SK-N-SH (cell line): Measurements from ENCODE around the gene DCTN3. TPM values are rescaled to one million over a fixed set of nuclear protein-coding genes. Genes with fewer than 3 reads are reported as not detected.
A peak's percentile ranks its signal among the peaks of the same experiment; 100 is the strongest.

ENCODE experiments used
- CTCF ChIA-PET: fragments of 300-600, 350-600 bp; formaldehyde crosslinking; extraction: SDS; loops from one replicate; lab custom pipeline; 2021; lab: Yijun Ruan, JAX
- POLR2A ChIA-PET: fragments of 350-600 bp; sonication (Branson Sonifier 250); formaldehyde crosslinking; extraction: SDS; loops from one replicate; lab custom pipeline; 2020; ENCODE audit warnings: antibody characterized with exemption, inconsistent platforms; lab: Yijun Ruan, JAX
- DNase-seq: peaks from one replicate; pipeline ENCODE4 v3.0.0; 2012
- H2AFZ ChIP-seq: fragments of 200-600 bp; sonication (generic); 2 replicates; pipeline ENCODE4 v1.8.1; 2016; ENCODE audit warnings: antibody characterized with exemption, mild to moderate bottlenecking, low read depth
- H3F3A ChIP-seq: fragments of 200-600 bp; sonication (generic); replicated peaks from 2 replicates; pipeline ENCODE3; 2016; ENCODE audit warnings: antibody characterized with exemption, mild to moderate bottlenecking; ENCODE audit not compliant: insufficient read depth
- H3K27ac ChIP-seq, 2 experiments: fragments of 200-500 bp in 1 of 2; fragments of 200-600 bp in 1 of 2; sonication (Bioruptor generic) in 1 of 2; sonication (generic), shearing (Covaris generic) in 1 of 2; 2 replicates each; pipeline versions ENCODE4 v1.5.1 to v1.6.1; 2014 to 2016; ENCODE audit warnings: low read depth in 2 of 2, inconsistent platforms in 1 of 2, low read length in 1 of 2, mild to moderate bottlenecking in 1 of 2, mixed read lengths in 1 of 2
- H3K27me3 ChIP-seq: fragments of 200-600 bp; sonication (generic), shearing (Covaris generic); 2 replicates; pipeline ENCODE4 v1.6.1; 2016; ENCODE audit warnings: mixed run types; ENCODE audit not compliant: insufficient read depth
- H3K36me3 ChIP-seq, 2 experiments: fragments of 200-500 bp in 1 of 2; fragments of 200-600 bp in 1 of 2; sonication (Bioruptor generic) in 1 of 2; sonication (generic) in 1 of 2; replicated peaks in 1 of 2; 2 replicates each; pipeline versions ENCODE3 to v1.5.1; 2014 to 2016; ENCODE audit warnings: low read length in 1 of 2, mild to moderate bottlenecking in 1 of 2; ENCODE audit not compliant: insufficient read depth in 2 of 2, control insufficient read depth in 1 of 2
- H3K4me1 ChIP-seq, 2 experiments: fragments of 200-500 bp in 1 of 2; fragments of 200-600 bp in 1 of 2; sonication (Bioruptor generic) in 1 of 2; sonication (generic), shearing (Covaris generic) in 1 of 2; 2 replicates each; pipeline versions ENCODE4 v1.5.1 to v1.6.1; 2014 to 2016; ENCODE audit warnings: low read depth in 1 of 2, low read length in 1 of 2, mixed run types in 1 of 2; ENCODE audit not compliant: insufficient read depth in 2 of 2, control insufficient read depth in 1 of 2
- H3K4me2 ChIP-seq: fragments of 200-600 bp; sonication (generic), shearing (Covaris generic); 2 replicates; pipeline ENCODE4 v1.6.1; 2017; ENCODE audit warnings: mixed run types
- H3K4me3 ChIP-seq, 2 experiments: fragments of 200-500 bp in 1 of 2; fragments of 200-600 bp in 1 of 2; sonication (Bioruptor generic) in 1 of 2; sonication (generic), shearing (Covaris generic) in 1 of 2; 2 replicates each; pipeline versions ENCODE4 v1.5.1 to v1.8.1; 2014 to 2016; ENCODE audit warnings: low read depth in 2 of 2, inconsistent platforms in 1 of 2, low read length in 1 of 2, mild to moderate bottlenecking in 1 of 2, mixed read lengths in 1 of 2, moderate library complexity in 1 of 2
- H3K79me2 ChIP-seq: fragments of 200-600 bp; sonication (generic); 2 replicates; pipeline ENCODE4 v1.8.1; 2017; ENCODE audit warnings: mild to moderate bottlenecking; ENCODE audit not compliant: insufficient read depth
- H3K9ac ChIP-seq: fragments of 200-600 bp; sonication (generic); 2 replicates; pipeline ENCODE4 v1.6.1; 2017; ENCODE audit warnings: mixed run types
- H3K9me2 ChIP-seq: fragments of 200-600 bp; sonication (generic); 2 replicates; pipeline ENCODE4 v1.6.1; 2017; ENCODE audit warnings: mixed run types
- H3K9me3 ChIP-seq: fragments of 200-600 bp; sonication (generic); 2 replicates; pipeline ENCODE4 v1.6.1; 2017; ENCODE audit warnings: mixed run types, mild to moderate bottlenecking, moderate library complexity
- H4K20me1 ChIP-seq: fragments of 200-600 bp; sonication (generic); 2 replicates; pipeline ENCODE4 v1.6.1; 2017; ENCODE audit warnings: mild to moderate bottlenecking, mixed run types; ENCODE audit not compliant: insufficient read depth
- EZH2phosphoT487 ChIP-seq: fragments of 200-600 bp; sonication (generic); IDR thresholded peaks from 2 replicates; pipeline ENCODE4 v1.6.1; 2017; ENCODE audit warnings: low read depth, mixed run types, mild to moderate bottlenecking, antibody characterized with exemption, moderate library complexity, borderline replicate concordance
- FOXJ3 ChIP-seq: sonication (generic); formaldehyde crosslinking; IDR thresholded peaks from 2 replicates; pipeline ENCODE4 v1.5.1; 2020; ENCODE audit warnings: mild to moderate bottlenecking, missing genetic modification reagents
- NFIC ChIP-seq: IDR thresholded peaks from 2 replicates; pipeline ENCODE4 v1.4.0; 2012; ENCODE audit warnings: borderline replicate concordance
- POLR2AphosphoS5 ChIP-seq: IDR thresholded peaks from 2 replicates; pipeline ENCODE4 v1.6.1; 2012; ENCODE audit warnings: low read depth, low read length
- SIN3A ChIP-seq: IDR thresholded peaks from 2 replicates; pipeline ENCODE4 v1.6.1; 2012; ENCODE audit warnings: low read depth, mild to moderate bottlenecking, low read length, moderate library complexity, borderline replicate concordance
- TAF1 ChIP-seq: IDR thresholded peaks from 2 replicates; pipeline ENCODE4 v1.6.1; 2012; ENCODE audit warnings: low read depth, mild to moderate bottlenecking, low read length, moderate library complexity, borderline replicate concordance
- TEAD4 ChIP-seq: IDR thresholded peaks from 2 replicates; pipeline ENCODE4 v1.4.0; 2012; ENCODE audit warnings: mild to moderate bottlenecking, borderline replicate concordance; ENCODE audit not compliant: insufficient read depth
- USF1 ChIP-seq: IDR thresholded peaks from 2 replicates; pipeline ENCODE4 v1.4.0; 2012; ENCODE audit warnings: low read depth, borderline replicate concordance
- YY1 ChIP-seq: IDR thresholded peaks from 2 replicates; pipeline ENCODE4 v1.4.0; 2012; ENCODE audit warnings: low read depth, mild to moderate bottlenecking
- ZBTB33 ChIP-seq: IDR thresholded peaks from 2 replicates; pipeline ENCODE4 v1.4.0; 2012; ENCODE audit warnings: low read depth, borderline replicate concordance
- WGBS: methylation state at CpG from one replicate; pipeline ENCODE4 v1.1.6; 2017; ENCODE audit warnings: low lambda C conversion rate; 5-methylcytosine and 5-hydroxymethylcytosine counted together
- polyA plus RNA-seq, 3 experiments: library from polyadenylated mRNA; depleted of rRNA; stranded (reverse); fragments of >200 nt; gene quantifications; 2 replicates each; pipeline ENCODE4 v1.2.3, GENCODE V29; 2012

DCTN3 gene
- polyA plus RNA-seq, 1 of the 3 experiments (the other 2 are of a cell fraction) = 300 TPM

- no peak for TF ChIP-seq POLR2AphosphoS5
- no peak for TF ChIP-seq EZH2phosphoT487
- TF ChIP-seq USF1 = no peak
- TF ChIP-seq TEAD4 = no peak
- TF ChIP-seq TAF1 = no peak
- no peak for TF ChIP-seq YY1
- no peak for DNase-seq
- peaks cover 0 to 8% of the 10 kb centered on the region in 2 experiments; a peak in 1 of 4 replicates for H3K4me1 ChIP-seq
- 0 out of 2 replicates have a peak overlapping the region, but pooled peaks have one; percentile 35 for H2AFZ ChIP-seq
- no peaks in the 10 kb centered on the region for H3K79me2 ChIP-seq
- ChIA-PET POLR2A (no interaction called here), CTCF (interaction anchor here (0.6 to 12.3 kb wide), 4 partner anchors 13 to 75 kb away, joined by 3 to 256 read pairs (median 3); partner anchors contain the start of gene RPP25L)
- H4K20me1 ChIP-seq = no peaks in the 10 kb centered on the region
- H3K27ac ChIP-seq = no peak overlapping the region
- H3K4me3 ChIP-seq = peak overlapping the region; percentile 44 to 52; a peak in 2 of 4 replicates
- 55% methylated on average over 18 of the region's 20 CpGs for WGBS
- H3K9me3 ChIP-seq = no peaks in the 10 kb centered on the region
- peaks cover 21% of the 10 kb centered on the region; the same call in 1 of the 2 replicates for H3K27me3 ChIP-seq
- peak overlapping the region; percentile 78; the same call in 1 of the 2 replicates for H3K4me2 ChIP-seq
- H3F3A ChIP-seq = no peaks in the 10 kb centered on the region
- H3K9me2 ChIP-seq = no peaks in the 10 kb centered on the region
- H3K36me3 ChIP-seq = no peaks in the 10 kb centered on the region
- no peak overlapping the region for H3K9ac ChIP-seq
Observed at GRCh38 chr9:34627716-34628655, 7.7 kb upstream of the DCTN3 start.

GRCh38 chr9:34625186-34625486 is 4.8 kb upstream of the DCTN3 start:
- Histone ChIP-seq H4K20me1 (no peaks in the 10 kb centered on the region), H3K9ac (no peak overlapping the region), H3K4me2 (no peak overlapping the region), H3K9me2 (no peaks in the 10 kb centered on the region)
- 67% methylated on average over 3 of the region's 3 CpGs for WGBS
- CTCF ChIA-PET = interaction anchor here (0.9 to 3.9 kb wide), 10 partner anchors 10 to 316 kb away, joined by 3 to 37 read pairs (median 6); no protein-coding TSS in a partner anchor
- TF ChIP-seq SIN3A (no peak), POLR2AphosphoS5 (no peak), FOXJ3 (CRISPR knock-in tag) (no peak), NFIC (no peak), ZBTB33 (no peak)
- TF ChIP-seq, all 33 proteins: peak for 0
- H2AFZ ChIP-seq = no peak overlapping the region
- no peak for DNase-seq
- no peak overlapping the region for H3K27ac ChIP-seq
- no peaks in the 10 kb centered on the region for H3F3A ChIP-seq
- H3K36me3 ChIP-seq = no peaks in the 10 kb centered on the region
- POLR2A ChIA-PET = no interaction called here
- peaks cover 1% of the 10 kb centered on the region for H3K79me2 ChIP-seq
- peaks cover 21% of the 10 kb centered on the region; the same call in 1 of the 2 replicates for H3K27me3 ChIP-seq
- no peaks in the 10 kb centered on the region for H3K9me3 ChIP-seq
- peaks cover 0 to 14% of the 10 kb centered on the region in 2 experiments; a peak in 1 of 4 replicates for H3K4me1 ChIP-seq
- H3K4me3 ChIP-seq = no peak overlapping the region
